Testis (tissue), 2 donors: ENCODE results near the gene CEP85L.

Experiments
- POLR2A ChIP-seq: fragments of 450-650 bp; IDR thresholded peaks from one replicate; pipeline ENCODE4 v1.6.1; 2017; ENCODE audit warnings: antibody characterized with exemption, mild to moderate bottlenecking, moderate library complexity
- TF ChIP-seq, protein P1 (sequence below), 3 experiments: fragments of 450-650 bp in 2 of 3; fragments of 200-600 bp in 1 of 3; sonication (generic) in 1 of 3; IDR thresholded peaks; one replicate each; pipeline ENCODE4 v1.5.1; 2016 to 2019; ENCODE audit warnings: antibody characterized with exemption in 3 of 3, mild to moderate bottlenecking in 2 of 3, moderate library complexity in 1 of 3

- TF ChIP-seq, protein P1, sequence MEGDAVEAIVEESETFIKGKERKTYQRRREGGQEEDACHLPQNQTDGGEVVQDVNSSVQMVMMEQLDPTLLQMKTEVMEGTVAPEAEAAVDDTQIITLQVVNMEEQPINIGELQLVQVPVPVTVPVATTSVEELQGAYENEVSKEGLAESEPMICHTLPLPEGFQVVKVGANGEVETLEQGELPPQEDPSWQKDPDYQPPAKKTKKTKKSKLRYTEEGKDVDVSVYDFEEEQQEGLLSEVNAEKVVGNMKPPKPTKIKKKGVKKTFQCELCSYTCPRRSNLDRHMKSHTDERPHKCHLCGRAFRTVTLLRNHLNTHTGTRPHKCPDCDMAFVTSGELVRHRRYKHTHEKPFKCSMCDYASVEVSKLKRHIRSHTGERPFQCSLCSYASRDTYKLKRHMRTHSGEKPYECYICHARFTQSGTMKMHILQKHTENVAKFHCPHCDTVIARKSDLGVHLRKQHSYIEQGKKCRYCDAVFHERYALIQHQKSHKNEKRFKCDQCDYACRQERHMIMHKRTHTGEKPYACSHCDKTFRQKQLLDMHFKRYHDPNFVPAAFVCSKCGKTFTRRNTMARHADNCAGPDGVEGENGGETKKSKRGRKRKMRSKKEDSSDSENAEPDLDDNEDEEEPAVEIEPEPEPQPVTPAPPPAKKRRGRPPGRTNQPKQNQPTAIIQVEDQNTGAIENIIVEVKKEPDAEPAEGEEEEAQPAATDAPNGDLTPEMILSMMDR (IDR thresholded peaks at IDR 0.05): no peak
- TF ChIP-seq POLR2A: no peak
Observed at GRCh38 chr6:118674772-118675171, 23.4 kb upstream of the CEP85L start.
